ENCODE results near the gene FSTL1.

The FSTL1 gene

DNA sequence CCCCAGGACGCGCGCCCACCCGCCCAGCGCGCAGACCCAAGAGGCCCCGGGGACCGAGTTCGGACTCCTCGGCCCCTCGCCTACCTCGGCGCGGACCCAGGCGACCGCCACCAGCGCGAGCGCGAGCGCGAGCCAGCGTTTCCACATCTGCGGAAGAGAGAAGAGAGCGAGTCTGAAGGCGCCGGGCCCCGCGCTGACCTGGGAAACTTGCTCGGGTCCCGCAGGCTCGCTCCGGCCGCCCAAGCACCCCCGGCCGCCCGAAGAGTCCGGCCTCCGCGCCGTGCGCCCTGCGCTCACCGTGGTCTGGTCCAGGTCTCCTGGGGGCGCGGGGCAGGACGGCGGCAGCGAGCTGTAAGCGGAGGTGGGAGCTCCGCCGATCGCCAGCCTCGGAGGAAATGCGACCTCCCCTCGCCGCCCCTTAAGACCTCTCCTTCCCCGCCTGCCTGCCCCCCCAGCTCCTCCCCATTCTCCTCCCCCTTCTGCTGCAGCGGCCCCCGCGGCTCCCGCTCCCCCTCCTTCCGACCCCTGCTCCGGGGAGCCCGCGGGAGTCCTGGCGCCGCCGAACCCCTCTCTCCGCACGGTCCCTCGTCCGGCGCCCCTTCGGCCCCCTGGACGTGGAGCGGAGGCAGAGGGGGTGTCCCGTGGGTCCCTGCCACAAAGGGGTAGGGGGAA is at the start of gene FSTL1:
FSTL1 (minus strand) TSS at position 393 of the 672 bp plus-strand sequence; CDS start at position 147, 246 bp downstream.
- DNase-seq = no peak

DNA sequence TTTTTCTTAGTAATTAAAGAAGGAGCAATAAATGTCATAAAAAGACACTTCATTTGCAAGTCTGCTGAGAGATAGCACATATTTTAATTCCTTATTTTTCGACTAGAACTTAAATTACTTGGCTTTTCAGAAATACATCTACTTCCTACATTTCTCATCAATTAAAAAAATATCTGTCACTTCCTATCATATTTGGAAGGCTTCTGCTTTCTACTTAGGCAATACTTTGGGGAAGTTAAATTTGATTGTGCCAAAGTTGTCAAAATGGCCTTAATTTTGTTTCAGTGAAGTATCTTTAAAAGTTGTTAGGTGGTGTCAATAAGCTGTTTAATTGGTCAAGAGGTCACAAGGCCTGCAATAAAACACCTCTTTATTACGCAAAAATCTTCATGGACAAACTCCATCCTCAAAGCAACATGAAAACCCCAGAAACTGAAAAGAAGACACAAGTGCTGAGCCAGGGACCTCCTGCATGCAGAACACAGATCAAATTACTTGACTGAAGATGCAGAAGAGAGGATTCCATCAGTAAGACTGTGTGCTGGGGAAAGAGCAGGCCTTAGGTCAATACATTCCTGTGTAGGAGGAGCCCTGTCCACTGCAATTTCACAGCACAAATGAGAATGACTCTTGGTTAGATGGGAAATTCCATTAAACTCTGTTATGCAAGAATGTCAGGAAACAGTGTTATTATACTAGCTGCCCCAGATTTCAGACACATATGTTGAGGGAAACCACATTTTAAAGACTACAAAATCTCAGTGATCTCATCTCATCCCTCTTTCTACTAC is 48.0 kb upstream of the FSTL1 start:
- no peak for DNase-seq

GRCh38 chr3:120497818-120498217 is 47.0 kb upstream of the FSTL1 start:
- no peak for DNase-seq

DNA sequence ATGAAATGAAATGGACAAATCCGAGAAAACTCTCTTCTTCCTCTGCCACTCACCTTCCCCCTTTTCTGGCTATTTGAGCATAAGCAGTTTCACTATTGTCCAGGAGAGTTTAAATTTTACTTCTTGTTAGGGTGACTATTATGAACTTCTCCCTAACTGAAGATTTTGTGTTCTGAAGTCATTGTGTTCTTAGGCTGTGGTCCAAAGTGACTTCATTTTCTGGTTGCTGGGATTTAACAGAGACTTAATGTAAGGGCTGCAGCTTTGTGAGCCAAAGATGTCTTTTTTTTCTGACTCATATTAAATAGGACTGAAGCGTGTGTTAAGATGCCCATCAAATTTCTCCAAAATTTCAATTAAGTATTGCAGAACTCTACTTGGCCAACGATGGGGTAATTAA is 46.5 kb upstream of the FSTL1 start:
- DNase-seq = no peak

DNA sequence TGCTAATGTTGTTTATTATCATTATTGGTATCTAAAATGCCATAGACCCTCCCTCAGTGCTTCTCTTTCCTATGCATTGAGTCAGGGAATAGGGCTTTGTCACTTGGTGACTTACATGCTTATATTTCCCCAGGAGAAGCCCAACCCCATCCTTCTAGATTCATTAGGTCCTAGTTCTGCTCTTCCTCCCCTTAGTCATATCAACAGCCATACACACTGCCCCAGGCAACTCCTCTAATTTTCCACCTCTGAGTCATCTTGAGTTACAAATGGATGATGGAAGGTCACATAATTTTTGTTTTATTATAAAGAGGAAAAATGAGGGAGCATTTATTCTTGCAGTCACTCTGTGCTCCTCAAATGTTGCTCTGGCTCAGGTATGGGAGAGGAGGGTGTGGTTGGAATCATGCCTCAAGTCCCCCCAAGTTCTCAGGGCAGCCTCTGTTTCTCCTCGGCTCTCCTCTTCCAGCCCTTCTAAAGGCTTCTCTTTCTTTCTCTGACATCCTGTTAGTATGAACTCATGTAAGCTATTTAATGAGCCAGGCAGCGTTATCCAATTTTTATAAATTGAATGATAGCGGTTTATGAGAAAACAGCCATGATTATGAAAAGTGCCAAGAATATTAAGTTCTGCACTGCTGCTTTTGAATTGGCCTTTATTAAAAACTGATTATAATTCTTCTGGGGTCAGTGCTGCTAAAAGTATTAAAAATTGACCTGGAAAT is 45.6 kb upstream of the FSTL1 start:
- DNase-seq = no peak

DNA sequence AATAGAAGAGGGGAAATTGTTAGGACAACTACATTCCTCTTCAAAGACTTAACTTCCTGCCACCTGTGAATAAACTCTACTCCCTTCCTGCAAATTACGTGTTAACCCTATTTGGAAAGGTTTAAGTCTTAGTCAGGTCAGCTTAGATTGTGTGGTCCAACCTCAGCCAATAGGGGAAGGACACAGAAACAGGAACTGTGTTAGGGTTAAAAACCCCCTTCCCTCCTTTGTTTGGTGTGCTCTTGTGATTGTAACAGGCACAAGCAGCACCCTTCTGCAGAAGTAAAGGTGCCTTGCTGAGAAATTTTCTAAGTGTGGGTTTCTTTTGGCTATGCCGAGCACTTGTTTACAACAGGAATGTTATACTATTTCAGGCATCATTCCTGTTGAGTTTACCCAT is 45.0 kb upstream of the FSTL1 start:
- no peak for DNase-seq

- DNase-seq = no peak
Measured at GRCh38 chr3:120492103-120492502, 41.3 kb upstream of the FSTL1 start.

DNA sequence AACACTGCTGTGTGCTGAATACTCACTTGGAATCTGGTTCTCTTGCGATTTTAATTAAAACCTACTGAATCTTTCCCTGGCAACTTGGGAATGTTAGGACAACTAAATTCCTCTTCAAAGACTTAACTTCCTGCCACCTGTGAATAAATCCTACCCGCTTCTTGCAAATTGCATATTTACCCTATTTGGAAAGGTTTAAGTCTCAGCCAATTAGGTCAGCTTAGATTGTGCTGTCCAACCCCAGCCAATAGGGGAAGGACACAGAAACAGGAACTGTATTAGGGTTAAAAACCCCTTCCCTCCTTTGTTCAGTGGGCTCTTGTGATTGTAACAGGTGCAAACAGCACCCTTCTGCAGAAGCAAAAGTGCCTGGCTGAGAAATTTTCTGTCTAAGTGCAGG is 38.6 kb upstream of the FSTL1 start:
- no peak for DNase-seq

DNA sequence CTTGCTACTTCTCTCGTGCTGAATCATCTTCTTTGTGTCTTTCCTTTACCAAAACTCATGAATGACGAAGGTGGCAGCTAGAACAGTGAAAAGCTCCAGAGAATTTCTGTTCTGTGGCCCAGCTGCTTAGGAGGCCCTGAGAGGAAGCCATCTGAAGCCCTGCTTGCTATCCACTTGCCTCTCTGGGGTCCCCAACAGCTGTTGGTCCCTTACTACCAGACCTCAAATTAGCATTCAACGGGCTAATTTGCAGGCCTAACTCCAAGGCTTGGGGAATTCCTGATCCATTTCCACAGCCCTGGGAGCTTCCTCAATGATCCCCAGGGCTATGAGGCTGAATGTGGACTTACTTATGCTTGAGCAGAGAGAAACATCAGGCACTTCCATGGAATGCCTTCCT is 37.5 kb upstream of the FSTL1 start:
- DNase-seq = no peak

DNA sequence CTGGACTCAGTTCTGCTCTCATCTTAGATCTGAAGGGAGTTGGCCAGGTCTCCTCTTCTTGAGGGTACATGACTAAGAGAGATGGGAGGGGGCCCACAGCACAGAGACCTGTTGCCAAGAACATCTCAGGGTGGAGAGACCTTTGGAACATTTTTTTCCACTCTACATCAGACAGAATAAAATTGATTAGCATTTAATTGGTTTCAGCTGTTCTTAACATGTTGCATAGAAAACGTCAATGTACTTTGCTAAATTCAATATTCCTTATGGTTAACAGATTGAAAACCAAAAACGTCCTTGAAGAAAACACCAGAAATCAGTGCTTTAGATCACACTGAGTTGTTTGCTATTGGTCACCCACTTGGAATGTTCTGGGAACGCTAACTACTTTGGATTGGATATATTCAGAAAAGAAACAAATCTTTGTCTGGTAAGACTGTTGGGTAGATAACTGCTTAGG is 36.4 kb upstream of the FSTL1 start:
- no peak for DNase-seq

GRCh38 chr3:120481081-120481480 is 30.3 kb upstream of the FSTL1 start:
- no peak for DNase-seq

DNA sequence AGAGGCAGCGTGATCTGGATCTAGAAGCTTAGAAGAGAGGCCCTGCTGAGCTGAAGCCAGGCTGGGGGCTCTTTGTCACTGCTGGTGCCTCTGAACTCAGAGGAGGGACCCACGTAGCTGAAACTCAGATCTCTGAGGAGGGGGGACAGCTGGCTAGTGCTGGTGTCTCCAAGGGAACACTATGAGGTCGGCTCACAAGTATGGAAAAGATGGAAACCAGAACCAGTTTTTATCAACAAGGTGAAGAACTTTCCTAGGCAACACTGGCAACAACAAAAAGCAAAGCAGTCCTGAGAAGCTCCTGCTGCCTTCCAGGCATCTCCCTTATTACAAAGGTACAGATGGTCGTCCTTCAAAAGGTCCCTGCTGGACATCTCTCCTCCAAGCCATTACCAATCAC is 27.0 kb upstream of the FSTL1 start:
- no peak for DNase-seq

- DNase-seq = no peak
Measured at GRCh38 chr3:120475722-120476377, 25.1 kb upstream of the FSTL1 start.

GRCh38 chr3:120473896-120474675 is 23.3 kb upstream of the FSTL1 start:
- DNase-seq = no peak

- DNase-seq = no peak
Measured at GRCh38 chr3:120473389-120473788, 22.6 kb upstream of the FSTL1 start.

DNA sequence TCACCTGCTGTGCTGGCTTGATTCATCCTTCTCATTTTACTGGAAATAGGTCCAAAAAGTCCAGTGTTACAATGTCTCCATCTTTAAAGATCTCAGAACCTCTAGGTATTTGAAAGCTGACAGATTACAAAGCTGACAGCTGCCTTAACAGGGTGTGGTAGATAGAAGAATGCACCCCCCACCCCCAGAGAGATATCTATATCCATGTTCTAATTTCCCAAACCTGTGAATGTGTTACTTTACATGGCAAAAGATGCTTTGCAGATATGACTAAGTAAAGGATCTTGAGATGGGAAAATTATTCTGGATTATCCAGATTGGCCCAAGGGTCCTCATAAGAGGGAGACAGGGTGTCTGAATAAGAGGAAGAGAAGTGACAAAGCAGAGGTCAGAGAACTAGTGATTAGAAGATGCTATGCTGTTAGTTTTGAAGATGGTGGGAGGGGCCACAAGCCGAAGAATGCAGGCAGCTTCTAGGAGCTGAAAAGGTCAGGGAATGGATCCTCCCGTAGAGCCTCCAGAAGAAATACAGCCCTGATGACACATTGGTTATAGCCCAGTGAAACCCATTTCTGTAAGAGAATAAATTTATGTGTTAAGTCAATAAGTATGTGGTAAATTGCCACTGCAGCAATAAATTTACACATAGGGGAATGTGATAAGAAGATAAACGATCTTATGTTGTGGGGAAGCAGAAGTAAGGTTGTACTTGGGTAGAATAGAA is 21.5 kb upstream of the FSTL1 start:
- no peak for DNase-seq

- DNase-seq = no peak
Measured at GRCh38 chr3:120471643-120472042, 20.9 kb upstream of the FSTL1 start.

DNA sequence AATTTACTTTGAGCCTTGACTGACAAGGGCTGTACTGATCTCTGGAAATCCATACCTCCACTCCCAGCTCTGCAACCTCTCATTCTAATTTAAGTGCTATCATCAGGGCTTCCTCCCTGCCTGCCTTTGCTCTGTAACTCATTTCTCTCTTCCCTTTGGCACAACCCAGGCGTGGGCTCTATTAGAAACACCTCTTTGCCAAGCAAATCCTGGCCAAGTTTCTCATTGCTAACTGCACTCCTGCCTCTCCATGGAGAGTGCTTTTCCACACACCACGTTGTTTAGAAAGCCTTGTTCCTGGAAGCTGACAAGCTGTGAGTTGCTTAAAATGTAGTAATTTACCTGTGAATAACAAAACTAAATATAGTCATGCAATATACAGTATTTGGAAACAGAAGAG is 20.1 kb upstream of the FSTL1 start:
- no peak for DNase-seq

DNA sequence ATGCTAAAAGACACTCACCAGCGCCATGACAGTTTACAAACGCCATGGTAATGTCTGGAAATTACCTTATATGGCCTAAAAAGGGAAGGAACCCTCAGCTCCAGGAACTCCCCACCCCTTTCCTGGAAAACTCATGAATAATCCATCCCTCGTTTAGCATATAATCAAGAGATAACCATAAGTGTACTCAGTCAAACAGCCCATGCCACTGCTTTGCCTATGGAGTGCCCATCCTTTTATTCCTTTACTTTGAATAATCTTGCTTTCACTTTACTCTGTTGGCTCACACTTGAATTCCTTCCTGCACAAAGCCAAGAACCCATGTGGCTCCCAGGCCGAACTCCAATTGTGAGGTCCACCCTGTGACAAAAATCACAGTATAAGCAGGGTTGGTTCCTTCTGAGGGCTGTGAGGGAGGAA is 19.1 kb upstream of the FSTL1 start:
- no peak for DNase-seq

DNA sequence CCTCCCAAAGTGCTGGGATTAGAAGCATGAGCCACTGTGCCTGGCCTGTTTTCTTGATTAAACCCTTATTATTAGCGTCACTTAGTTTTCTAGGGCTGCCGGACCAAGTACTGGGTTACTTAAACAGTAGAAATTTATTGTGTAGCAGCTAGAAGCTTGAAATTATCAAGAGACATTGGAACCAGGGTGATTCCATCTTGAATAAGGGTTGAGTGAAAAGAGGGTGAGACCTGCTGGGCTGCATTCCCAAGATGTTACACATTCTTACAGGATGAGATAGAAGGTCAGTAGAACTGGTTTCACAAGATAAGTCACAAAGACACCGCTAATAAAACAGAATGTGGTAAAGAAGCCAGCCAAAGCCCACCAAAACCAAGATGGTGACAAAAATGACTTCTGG is 18.6 kb upstream of the FSTL1 start:
- DNase-seq = no peak

- DNase-seq = no peak
Measured at GRCh38 chr3:120468635-120469295, 18.0 kb upstream of the FSTL1 start.
